ENCODE measurements around the gene BOD1L2.

GRCh38 chr18:57164401-57164800, 17.5 kb downstream of the BOD1L2 start:
- TF ChIP-seq POLR2A (IDR thresholded peaks at IDR 0.05) = no peak
- TF ChIP-seq, protein P1, sequence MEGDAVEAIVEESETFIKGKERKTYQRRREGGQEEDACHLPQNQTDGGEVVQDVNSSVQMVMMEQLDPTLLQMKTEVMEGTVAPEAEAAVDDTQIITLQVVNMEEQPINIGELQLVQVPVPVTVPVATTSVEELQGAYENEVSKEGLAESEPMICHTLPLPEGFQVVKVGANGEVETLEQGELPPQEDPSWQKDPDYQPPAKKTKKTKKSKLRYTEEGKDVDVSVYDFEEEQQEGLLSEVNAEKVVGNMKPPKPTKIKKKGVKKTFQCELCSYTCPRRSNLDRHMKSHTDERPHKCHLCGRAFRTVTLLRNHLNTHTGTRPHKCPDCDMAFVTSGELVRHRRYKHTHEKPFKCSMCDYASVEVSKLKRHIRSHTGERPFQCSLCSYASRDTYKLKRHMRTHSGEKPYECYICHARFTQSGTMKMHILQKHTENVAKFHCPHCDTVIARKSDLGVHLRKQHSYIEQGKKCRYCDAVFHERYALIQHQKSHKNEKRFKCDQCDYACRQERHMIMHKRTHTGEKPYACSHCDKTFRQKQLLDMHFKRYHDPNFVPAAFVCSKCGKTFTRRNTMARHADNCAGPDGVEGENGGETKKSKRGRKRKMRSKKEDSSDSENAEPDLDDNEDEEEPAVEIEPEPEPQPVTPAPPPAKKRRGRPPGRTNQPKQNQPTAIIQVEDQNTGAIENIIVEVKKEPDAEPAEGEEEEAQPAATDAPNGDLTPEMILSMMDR (IDR thresholded peaks at IDR 0.05) = no peak
